RWPE2 (cell line): ENCODE data around the gene CENPA.

Source experiments
- ATAC-seq: fragments of 200-7000 bp; cut with Tn5 transposase; 3 replicates; pipeline ENCODE4 v1.9.1; 2021; ENCODE audit warnings: low read depth
- DNase-seq: peaks from one replicate; pipeline ENCODE4 v3.0.0-alpha.2; 2020; ENCODE audit warnings: low spot score
- H3K27ac ChIP-seq: fragments of 450-650 bp; 2 replicates; pipeline ENCODE4 v1.5.1; 2017; ENCODE audit warnings: mild to moderate bottlenecking; ENCODE audit not compliant: poor library complexity, severe bottlenecking
- H3K27me3 ChIP-seq: fragments of 250-450 bp; sonication (Bioruptor Pico); 2 replicates; pipeline ENCODE4 v1.5.1; 2021; ENCODE audit warnings: mild to moderate bottlenecking, moderate library complexity; ENCODE audit not compliant: insufficient read depth, poor library complexity, severe bottlenecking
- H3K36me3 ChIP-seq: fragments of 250-450 bp; sonication (Bioruptor Pico); 2 replicates; pipeline ENCODE4 v1.5.1; 2020; ENCODE audit warnings: low read depth, mild to moderate bottlenecking, moderate library complexity
- H3K4me1 ChIP-seq: fragments of 250-450 bp; sonication (Bioruptor Pico); 2 replicates; pipeline ENCODE4 v1.5.1; 2021; ENCODE audit warnings: mild to moderate bottlenecking, moderate library complexity; ENCODE audit not compliant: insufficient read depth, poor library complexity, severe bottlenecking
- H3K4me3 ChIP-seq: fragments of 250-450 bp; sonication (Bioruptor Pico); 2 replicates; pipeline ENCODE4 v1.5.1; 2021; ENCODE audit warnings: mild to moderate bottlenecking, moderate library complexity; ENCODE audit not compliant: severe bottlenecking
- H3K9me3 ChIP-seq: fragments of 250-450 bp; sonication (Bioruptor Pico); 2 replicates; pipeline ENCODE4 v1.5.1; 2021; ENCODE audit warnings: mild to moderate bottlenecking, moderate library complexity; ENCODE audit not compliant: severe bottlenecking
- CTCF ChIP-seq: fragments of 450-650 bp; IDR thresholded peaks from one replicate; pipeline ENCODE4 v1.5.1; 2017; ENCODE audit warnings: mild to moderate bottlenecking, moderate library complexity; ENCODE audit not compliant: poor library complexity, severe bottlenecking

The CENPA gene

DNA sequence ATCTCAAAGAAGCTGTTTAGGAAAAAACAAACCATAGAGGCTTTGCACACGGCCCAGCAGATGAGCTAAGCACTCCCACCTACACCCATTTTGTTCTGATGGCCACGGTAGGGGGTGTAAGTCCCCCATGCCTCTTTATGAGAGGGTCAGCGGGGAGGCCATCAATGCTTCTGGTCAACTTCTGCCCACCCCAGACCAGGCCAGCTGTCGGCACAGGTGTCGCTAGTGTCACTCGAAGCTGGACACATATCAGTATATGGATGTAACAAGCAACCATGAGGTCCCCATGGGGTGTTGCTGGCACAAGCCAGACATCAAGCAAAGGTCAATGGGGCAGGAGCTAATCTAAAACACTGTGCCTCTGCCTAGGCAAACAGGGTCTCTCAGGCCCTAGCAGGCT is 45.5 kb upstream of the CENPA start:
- Histone ChIP-seq H3K27me3 (no peaks in the 10 kb centered on the region), H3K36me3 (no peaks in the 10 kb centered on the region), H3K4me1 (no peaks in the 10 kb centered on the region), H3K9me3 (no peaks in the 10 kb centered on the region), H3K27ac (no peak overlapping the region), H3K4me3 (no peak overlapping the region)
- no peak for DNase-seq
- TF ChIP-seq CTCF = no peak
- ATAC-seq = no peak

GRCh38 chr2:26740890-26741302 is 45.0 kb upstream of the CENPA start:
- no peaks in the 10 kb centered on the region for H3K27me3 ChIP-seq
- H3K9me3 ChIP-seq = no peaks in the 10 kb centered on the region
- H3K27ac ChIP-seq = no peak overlapping the region
- no peaks in the 10 kb centered on the region for H3K4me1 ChIP-seq
- DNase-seq = no peak
- ATAC-seq = no peak
- H3K36me3 ChIP-seq = no peaks in the 10 kb centered on the region
- no peak overlapping the region for H3K4me3 ChIP-seq
- no peak for TF ChIP-seq CTCF

- Histone ChIP-seq H3K4me3 (no peak overlapping the region), H3K9me3 (no peaks in the 10 kb centered on the region), H3K36me3 (no peaks in the 10 kb centered on the region), H3K27ac (no peak overlapping the region), H3K27me3 (no peaks in the 10 kb centered on the region), H3K4me1 (no peaks in the 10 kb centered on the region)
- DNase-seq (no peak), ATAC-seq (no peak)
- no peak for TF ChIP-seq CTCF
Measured at GRCh38 chr2:26742048-26742770, 43.6 kb upstream of the CENPA start.

- DNase-seq (no peak), ATAC-seq (no peak)
- H3K9me3 ChIP-seq = no peaks in the 10 kb centered on the region
- no peaks in the 10 kb centered on the region for H3K36me3 ChIP-seq
- H3K4me3 ChIP-seq = no peak overlapping the region
- no peaks in the 10 kb centered on the region for H3K27me3 ChIP-seq
- no peaks in the 10 kb centered on the region for H3K4me1 ChIP-seq
- no peak for TF ChIP-seq CTCF
- H3K27ac ChIP-seq = no peak overlapping the region
Measured at GRCh38 chr2:26743852-26744251, 42.0 kb upstream of the CENPA start.

DNA sequence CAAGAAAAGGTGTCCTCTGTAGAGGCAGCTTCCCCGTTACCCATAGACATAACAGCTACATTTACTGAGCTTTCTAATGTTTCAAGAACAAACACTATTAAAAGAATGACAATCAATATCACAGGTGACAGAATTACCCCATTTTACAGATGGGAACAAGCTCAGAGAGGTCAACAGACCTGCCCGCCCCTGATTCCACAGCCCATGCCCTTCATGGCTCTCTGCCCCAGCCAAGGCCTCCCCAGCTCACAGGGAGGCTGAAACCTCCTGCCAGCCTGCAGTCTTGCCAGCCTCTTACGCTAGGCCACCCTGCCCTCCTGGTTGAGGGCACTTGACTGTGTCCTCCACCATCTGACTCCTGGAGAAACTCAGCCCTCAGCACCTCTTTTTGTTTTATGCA is 40.9 kb upstream of the CENPA start:
- H3K27ac ChIP-seq = no peak overlapping the region
- no peaks in the 10 kb centered on the region for H3K27me3 ChIP-seq
- no peak overlapping the region for H3K4me3 ChIP-seq
- no peak for TF ChIP-seq CTCF
- no peaks in the 10 kb centered on the region for H3K36me3 ChIP-seq
- DNase-seq = no peak
- peaks cover 4% of the 10 kb centered on the region for H3K4me1 ChIP-seq
- no peaks in the 10 kb centered on the region for H3K9me3 ChIP-seq
- ATAC-seq = no peak
